Retinal pigment epithelial cell (primary cell): ENCODE data around the gene CCKAR.

Source experiments
- DNase-seq: peaks from one replicate; pipeline ENCODE4 v3.0.0-alpha.2; 2010; ENCODE audit warnings: low read depth
- H3K4me3 ChIP-seq: 2 replicates; pipeline ENCODE4 v1.5.1; 2011; ENCODE audit warnings: mild to moderate bottlenecking, low read length, control low read depth, moderate library complexity
- CTCF ChIP-seq: conservative IDR thresholded peaks from 2 replicates; pipeline ENCODE4 v1.5.1; 2011; ENCODE audit warnings: low read depth, low read length, control low read depth, inconsistent platforms

Gene CCKAR

GRCh38 chr4:26482508-26483462 is 7.5 kb downstream of the CCKAR start:
- no peak for DNase-seq
- H3K4me3 ChIP-seq, result no peak overlapping the region
- no peak for TF ChIP-seq CTCF

- no peak for TF ChIP-seq CTCF
- H3K4me3 ChIP-seq, result no peak overlapping the region
These were observed 12.0 kb downstream of the CCKAR start for GRCh38 chr4:26478330-26478729.

GRCh38 chr4:26476545-26476944 is 13.7 kb downstream of the CCKAR start:
- no peak for TF ChIP-seq CTCF
- no peak overlapping the region for H3K4me3 ChIP-seq
- DNase-seq, result no peak

More at GRCh38 chr4:26478330-26478729, 12.0 kb downstream of the CCKAR start:
- DNase-seq, result no peak

- no peak for DNase-seq
- no peak overlapping the region for H3K4me3 ChIP-seq
- no peak for TF ChIP-seq CTCF
These were observed 14.6 kb downstream of the CCKAR start for GRCh38 chr4:26475716-26476115.

GRCh38 chr4:26474551-26474950 is 15.7 kb downstream of the CCKAR start:
- DNase-seq, result no peak
- TF ChIP-seq CTCF, result no peak
- H3K4me3 ChIP-seq, result no peak overlapping the region

GRCh38 chr4:26473893-26474292 is 16.4 kb downstream of the CCKAR start:
- TF ChIP-seq CTCF, result no peak

GRCh38 chr4:26471890-26472289 is 18.4 kb downstream of the CCKAR start:
- DNase-seq, result no peak
- no peak for TF ChIP-seq CTCF
- H3K4me3 ChIP-seq, result no peak overlapping the region

More at GRCh38 chr4:26473893-26474292, 16.4 kb downstream of the CCKAR start:
- H3K4me3 ChIP-seq, result no peak overlapping the region
- no peak for DNase-seq
